Measurements from ENCODE around the gene GMDS. TPM values are rescaled to one million over a fixed set of nuclear protein-coding genes. Genes with fewer than 3 reads are reported as not detected.

GMDS gene
- total RNA-seq, 1 donor from 2014 or later = 65.2 TPM

DNA sequence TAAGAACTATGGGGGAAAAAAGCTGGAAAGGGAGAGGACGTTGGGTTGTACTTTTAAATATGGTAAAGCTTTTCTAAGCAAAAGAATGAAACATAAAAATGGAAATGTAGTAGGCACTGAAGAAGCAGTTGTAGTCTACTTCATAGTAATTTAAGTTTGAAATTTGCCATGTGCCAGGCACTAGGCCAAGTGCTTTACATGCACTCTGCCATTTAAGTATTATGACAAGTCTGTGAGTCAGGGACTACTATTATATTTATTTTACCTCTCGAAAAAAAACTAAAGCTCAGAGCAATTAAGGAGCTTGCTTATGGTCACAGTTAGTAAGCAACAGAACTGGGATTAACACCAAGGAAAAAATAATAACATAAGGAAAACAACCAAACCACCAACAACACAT, 257.8 kb downstream of the GMDS start:
- no peak for DNase-seq (ENCODE audit: low spot score)

DNA sequence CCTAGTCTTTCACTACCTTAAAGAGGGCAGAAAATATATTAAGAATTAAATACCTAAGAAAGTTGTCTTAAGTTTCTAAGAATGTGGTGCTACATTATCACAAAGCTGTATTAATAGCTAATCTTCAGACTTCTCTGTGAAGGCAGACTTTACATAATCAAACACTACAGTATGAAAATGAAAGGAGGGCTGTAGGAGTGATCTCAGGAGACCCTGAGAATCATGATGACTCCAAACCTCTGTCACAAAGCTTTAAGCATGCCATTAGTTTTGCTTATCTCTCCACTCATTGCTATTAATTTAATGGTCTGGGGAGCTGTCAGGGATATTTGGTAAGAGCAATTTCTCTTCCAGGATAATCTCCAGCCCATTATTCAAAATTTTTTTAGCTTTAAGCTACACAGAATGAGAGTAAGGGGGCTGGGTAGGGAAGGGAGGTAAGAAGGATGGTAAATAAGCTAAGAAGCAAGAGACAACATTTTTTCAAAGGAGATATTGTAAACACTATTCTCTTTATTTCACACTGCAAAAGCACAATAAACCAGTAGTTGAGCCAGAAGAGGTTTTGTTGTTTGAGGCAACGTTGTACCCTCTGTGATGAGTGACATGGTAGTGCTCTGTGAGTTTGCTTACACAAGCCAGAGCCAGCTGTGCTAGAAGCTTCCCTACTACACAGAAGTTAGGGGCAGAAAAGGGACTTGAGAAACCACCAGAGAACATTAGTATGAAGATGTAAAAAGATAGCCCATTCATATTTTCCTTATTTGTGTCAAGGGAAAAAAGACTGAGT, 258.8 kb downstream of the GMDS start:
- DNase-seq (ENCODE audit: low spot score) = no peak

DNA sequence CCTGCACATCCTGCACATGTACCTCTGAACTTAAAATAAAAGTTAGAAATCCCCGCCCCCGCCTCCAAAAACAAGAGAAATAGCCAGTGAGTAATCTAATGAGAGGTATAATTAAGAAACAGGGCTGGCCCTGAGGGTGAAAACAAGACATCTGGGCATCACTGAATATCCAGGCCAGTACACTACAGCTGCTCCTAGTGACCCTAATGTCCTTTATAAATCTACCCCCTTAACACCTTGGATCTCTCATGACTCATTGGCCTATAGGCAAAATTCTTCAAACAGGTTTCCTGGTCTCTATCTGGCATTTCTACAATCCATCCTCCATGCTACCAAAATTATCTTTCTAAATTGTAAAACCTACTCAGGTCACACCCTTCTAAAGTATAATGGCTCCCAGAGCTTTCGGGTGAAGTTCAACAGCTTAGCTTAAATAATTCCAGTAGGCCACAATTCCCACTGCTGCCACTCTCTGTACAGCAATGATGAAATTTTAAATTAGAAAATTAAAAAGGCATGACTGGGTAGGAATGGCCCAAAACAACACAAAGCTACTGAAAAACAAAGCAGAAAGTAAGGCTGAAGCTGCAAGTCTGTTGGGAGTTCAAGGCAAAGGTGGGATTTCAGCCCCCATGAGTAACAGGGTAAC, 260.9 kb downstream of the GMDS start:
- no peak for DNase-seq (ENCODE audit: low spot score)

DNA sequence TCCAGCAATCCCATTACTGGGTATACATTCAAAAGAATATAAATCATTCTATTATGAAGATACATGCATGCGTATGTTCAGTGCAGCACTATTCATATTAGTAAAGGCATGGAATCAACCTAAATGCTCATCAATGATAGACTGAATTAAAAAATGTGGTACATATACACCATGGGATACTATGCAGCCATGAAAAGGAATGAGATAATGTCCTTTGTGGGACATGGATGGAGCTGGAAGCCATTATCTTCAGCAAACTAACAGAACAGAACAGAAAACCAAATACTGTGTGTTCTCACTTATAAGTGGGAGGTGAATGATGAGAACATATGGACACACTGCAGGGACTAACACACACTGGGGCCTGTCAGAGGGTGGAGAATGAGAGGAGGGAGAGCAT, 261.6 kb downstream of the GMDS start:
- DNase-seq (ENCODE audit: low spot score) = no peak

- no peak for DNase-seq (ENCODE audit: low spot score)
Observed at GRCh38 chr6:1972962-1973361, 272.4 kb downstream of the GMDS start.

GRCh38 chr6:1971612-1972011, 273.8 kb downstream of the GMDS start:
- DNase-seq (ENCODE audit: low spot score) = no peak

DNA sequence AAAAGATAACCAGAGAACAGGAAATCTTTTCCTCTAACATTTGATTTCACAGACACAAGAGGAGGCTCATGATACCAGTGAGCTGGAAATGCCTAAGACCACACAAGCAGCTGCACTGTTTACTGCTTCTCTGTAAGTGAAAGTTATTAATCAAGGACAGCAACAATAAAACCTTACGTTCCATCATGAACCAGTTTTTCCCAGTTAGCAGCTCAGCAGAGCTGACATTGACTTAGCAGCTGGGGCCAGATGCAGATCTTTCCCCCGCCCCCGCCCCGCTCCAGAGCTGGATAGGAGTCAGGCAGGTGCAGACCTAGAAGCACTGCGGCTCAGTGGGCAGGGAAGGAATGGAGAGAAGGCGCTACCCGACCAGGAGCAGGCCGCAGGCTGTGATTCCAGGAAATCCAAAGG, 275.2 kb downstream of the GMDS start:
- DNase-seq (ENCODE audit: low spot score) = no peak

DNA sequence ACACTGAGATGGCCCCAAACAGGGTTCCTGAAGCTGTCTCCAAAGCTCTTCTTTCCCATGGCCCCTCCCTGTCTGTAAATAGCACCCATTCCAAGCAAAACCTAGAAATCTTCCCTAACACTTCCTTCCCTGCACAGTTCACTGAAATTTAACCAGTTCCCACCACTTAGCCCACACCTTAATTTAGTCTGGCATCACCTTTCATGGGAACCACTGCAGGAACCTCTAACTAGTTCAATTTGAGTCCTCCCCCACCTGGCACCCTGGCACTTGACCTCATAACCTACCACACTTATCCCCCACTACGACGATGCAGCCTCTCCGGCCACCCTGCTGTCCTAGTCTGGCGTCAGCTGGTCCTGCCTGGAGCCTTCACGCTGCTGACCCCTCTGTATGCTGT, 278.7 kb downstream of the GMDS start:
- DNase-seq (ENCODE audit: low spot score) = no peak

DNA sequence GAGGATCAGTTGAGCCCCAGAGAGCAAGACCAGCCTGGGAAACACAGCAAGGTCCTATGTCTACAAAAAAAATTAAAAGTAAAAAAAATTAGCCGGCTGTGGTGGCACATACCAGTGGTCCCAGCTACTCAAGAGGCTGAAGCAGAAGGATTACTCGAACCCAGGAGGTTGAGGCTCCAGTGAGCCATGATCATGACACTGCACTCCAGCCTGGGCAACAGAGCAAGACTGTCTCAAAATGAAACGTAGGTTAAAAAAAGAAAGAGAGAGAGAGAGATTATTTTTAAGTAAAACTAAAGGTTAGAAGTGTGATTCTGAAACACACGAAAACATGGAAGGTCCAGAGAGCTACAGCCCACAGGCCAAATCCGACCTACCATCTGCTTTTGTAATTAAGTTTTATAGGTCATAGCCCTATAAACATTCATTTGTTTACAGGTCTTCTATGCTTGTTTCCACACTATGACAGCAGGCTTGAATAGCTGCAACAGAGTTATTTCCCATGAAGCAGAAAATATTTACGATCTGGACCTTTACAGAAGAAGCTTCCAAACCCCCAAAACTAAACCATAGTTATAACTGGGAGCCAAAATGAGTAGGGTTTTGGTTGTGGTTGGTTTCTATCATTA, 279.7 kb downstream of the GMDS start:
- no peak for DNase-seq (ENCODE audit: low spot score)

DNA sequence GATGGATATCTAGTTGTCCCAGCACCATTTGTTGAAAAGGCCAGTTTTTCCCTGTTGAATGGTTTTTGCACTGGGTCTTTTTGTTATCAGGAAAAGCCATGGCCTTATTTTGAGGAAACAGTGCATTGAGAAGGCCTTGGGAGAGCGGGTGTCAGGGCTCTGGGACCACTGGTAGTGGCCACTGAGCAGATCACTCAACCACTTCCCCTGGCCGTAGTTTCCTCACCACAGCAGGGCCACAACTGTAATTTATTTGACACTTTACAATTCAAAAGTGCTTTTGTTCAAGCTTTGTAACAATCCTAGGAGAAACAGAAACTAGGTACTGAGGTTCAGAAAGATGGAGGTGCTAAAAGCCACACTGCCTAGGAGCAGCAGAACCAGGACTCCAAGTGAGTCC, 281.8 kb downstream of the GMDS start:
- DNase-seq (ENCODE audit: low spot score) = no peak

GRCh38 chr6:1962201-1962600, 283.2 kb downstream of the GMDS start:
- DNase-seq (ENCODE audit: low spot score) = no peak

DNA sequence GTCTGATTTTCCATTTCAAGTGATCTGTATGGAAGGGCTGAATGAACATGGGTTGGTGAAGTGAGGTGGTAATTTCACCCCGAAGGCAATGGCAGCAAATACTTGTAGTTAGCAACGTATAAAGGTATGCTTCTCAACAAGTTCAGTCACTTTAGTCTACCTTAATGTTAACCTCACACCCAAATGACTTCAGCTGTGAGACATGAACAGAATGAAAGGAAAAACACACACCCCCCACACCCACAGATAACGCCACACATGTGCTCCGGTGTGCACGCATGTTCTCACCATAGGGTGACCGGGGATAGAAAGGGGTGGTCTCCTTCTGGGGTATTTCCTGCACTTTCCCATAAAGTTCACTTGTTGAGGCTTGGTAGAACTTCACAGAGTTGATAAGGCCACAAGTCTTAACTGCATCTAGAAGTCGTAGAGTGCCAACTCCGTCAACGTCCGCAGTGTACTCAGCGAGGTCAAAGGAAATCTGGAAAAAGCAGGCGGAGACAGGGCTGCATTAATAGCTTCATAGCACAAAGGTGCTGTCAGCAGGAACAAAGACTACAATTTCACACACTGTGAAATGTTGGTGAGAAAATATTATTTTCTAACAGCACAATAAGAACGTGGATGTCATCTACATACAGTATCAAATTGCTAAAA, 284.8 kb downstream of the GMDS start:
- no peak for DNase-seq (ENCODE audit: low spot score)

DNA sequence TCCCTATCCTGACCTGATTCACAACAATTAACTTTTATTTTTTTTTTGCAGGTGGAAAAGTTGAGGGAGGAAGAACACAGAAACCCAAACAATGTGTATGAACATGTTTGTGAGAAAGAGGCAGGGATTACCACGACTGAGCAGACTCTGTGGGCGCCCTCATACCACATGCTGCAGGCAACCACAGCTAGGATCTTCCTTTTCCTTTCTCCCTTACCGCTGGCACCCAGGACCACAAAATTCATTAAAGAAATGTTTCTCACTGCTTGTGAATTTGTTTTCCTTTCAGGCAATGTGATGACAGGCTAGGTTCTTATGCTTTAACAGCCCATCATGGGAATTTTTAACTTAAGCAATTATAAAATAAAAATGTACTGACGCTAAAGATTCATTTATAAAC, 287.1 kb downstream of the GMDS start:
- DNase-seq (ENCODE audit: low spot score) = no peak

DNA sequence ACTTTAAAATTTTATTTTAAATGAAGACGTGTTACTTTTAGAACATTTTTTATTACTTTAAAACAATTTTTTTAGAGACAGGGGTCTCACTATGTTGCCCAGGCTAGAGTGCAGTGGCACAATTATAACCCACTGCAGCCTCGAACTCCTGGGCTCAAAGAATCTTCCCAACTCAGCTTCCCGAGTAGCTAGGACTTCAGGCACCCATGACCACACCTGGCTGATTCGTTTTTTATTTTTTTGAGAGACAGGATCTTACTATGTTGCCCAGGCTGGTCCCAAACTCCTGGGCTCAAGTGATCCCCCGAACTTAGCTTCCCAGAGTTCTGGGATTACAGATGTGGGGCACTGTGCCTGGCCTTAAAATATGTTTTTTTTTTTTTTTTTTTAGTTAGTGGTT, 287.7 kb downstream of the GMDS start:
- no peak for DNase-seq (ENCODE audit: low spot score)

GRCh38 chr6:1952740-1953360, 292.6 kb downstream of the GMDS start:
- DNase-seq (ENCODE audit: low spot score) = no peak

DNA sequence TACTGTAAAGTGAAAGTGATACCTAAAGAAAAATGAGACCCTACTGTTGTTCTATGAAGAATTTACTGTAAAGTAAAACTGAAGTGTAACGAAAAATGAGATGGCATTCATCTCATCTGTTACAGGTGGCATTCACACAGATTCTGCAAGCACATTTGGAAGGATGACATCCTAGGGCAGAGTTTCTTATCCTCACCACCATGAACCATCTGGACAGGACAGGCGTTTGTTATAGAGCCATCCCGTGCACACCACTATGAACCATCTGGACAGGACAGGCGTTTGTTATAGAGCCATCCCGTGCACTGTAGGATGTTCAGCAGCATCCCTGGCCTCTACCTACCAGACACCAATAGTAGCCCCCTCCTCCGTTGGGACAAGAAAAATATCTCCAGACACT, 294.8 kb downstream of the GMDS start:
- DNase-seq (ENCODE audit: low spot score) = no peak

DNA sequence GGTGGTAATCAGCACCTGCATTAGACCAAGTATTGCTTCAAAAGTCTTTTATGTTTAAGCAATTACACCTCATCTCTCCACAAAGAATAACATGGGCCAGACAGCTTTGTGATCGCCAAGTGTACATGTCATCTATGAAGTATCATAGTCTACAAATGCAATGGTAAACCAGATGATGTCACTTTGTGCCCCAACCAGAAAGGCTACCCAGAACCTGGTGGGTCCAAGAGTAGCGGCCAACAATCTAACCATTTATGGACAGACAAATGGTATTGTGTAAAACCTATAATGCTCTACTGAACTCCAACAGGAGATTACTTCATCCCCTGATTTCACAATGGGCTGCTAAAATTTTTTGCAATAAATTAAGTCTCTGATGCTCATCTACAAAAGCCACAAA, 295.9 kb downstream of the GMDS start:
- no peak for DNase-seq (ENCODE audit: low spot score)

DNA sequence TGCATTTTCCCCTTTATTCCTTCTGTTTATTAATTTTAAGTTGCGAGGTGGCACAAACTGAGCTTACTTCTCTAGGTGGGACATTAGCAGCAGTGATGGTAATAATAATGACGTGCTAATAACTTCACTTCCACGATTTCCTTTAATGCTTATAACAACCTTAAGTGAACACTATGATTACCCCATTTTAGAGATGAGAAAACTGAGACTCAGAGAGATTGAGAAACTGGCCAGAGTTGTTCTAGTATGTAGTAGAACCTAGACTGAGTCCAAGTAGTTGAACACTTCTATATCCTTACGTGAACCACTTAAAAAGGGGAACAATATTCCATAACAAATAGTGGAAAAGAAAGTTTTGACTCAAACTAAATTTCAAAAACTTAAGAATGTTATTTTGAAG, 297.5 kb downstream of the GMDS start:
- DNase-seq (ENCODE audit: low spot score) = no peak

- DNase-seq (ENCODE audit: low spot score) = no peak
Observed at GRCh38 chr6:1946583-1946982, 298.8 kb downstream of the GMDS start.

GRCh38 chr6:1945235-1945832, 300.1 kb downstream of the GMDS start:
- no peak for DNase-seq (ENCODE audit: low spot score)

GRCh38 chr6:1942834-1943233, 302.6 kb downstream of the GMDS start:
- DNase-seq (ENCODE audit: low spot score) = no peak

DNA sequence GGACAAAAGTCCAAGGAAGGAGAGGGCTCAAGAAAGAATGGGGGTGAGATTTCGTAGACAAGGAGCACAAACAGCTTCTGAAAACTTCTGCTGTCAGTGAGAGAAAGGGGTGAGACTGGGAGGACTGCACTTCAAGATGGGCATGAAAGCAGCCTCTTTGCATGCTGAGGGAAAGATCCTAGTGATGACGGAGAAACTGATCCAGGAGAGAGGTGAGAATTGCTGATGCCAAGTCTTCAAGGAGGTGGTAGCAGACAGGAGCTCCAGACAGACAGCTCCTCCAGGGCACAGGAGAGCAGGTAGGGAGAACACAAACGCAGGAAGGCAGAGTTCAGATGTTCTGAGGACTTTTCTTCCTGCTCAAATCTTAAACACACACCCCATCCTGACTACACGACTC, 303.9 kb downstream of the GMDS start:
- DNase-seq (ENCODE audit: low spot score) = no peak
